ENCODE measurements around the gene MCOLN1.

DNA sequence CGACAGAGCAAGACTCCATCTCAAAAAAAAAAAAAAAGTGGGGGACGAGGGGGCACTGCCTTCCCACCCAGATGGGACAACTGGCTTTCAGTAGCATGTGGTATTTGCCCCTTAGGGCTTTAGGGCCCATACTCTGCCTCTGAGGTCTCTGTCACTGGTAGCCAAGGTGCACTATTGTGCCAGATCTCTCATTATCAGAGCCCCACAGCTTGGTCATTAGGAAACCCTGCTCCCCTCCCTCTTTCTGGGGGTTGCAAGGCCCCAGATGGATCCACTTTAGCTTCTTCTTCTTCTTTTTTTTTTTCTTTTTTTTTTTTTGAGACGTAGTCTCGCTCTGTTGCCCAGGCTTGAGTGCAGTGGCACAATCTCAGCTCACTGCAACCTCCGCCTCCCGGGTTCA, 17.7 kb upstream of the MCOLN1 start:
- TF ChIP-seq, protein P1, sequence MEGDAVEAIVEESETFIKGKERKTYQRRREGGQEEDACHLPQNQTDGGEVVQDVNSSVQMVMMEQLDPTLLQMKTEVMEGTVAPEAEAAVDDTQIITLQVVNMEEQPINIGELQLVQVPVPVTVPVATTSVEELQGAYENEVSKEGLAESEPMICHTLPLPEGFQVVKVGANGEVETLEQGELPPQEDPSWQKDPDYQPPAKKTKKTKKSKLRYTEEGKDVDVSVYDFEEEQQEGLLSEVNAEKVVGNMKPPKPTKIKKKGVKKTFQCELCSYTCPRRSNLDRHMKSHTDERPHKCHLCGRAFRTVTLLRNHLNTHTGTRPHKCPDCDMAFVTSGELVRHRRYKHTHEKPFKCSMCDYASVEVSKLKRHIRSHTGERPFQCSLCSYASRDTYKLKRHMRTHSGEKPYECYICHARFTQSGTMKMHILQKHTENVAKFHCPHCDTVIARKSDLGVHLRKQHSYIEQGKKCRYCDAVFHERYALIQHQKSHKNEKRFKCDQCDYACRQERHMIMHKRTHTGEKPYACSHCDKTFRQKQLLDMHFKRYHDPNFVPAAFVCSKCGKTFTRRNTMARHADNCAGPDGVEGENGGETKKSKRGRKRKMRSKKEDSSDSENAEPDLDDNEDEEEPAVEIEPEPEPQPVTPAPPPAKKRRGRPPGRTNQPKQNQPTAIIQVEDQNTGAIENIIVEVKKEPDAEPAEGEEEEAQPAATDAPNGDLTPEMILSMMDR (IDR thresholded peaks at IDR 0.05; ENCODE audit: poor library complexity), result no peak
- TF ChIP-seq EZH2phosphoT487 (IDR thresholded peaks at IDR 0.05; ENCODE audit: low read depth, severe bottlenecking, unreplicated experiment), result no peak
- TF ChIP-seq EZH2 (IDR thresholded peaks at IDR 0.05; ENCODE audit: borderline replicate concordance), result no peak

Measured in hepatocyte (in vitro differentiated cells).